ENCODE measurements around the gene OTOGL.

DNA sequence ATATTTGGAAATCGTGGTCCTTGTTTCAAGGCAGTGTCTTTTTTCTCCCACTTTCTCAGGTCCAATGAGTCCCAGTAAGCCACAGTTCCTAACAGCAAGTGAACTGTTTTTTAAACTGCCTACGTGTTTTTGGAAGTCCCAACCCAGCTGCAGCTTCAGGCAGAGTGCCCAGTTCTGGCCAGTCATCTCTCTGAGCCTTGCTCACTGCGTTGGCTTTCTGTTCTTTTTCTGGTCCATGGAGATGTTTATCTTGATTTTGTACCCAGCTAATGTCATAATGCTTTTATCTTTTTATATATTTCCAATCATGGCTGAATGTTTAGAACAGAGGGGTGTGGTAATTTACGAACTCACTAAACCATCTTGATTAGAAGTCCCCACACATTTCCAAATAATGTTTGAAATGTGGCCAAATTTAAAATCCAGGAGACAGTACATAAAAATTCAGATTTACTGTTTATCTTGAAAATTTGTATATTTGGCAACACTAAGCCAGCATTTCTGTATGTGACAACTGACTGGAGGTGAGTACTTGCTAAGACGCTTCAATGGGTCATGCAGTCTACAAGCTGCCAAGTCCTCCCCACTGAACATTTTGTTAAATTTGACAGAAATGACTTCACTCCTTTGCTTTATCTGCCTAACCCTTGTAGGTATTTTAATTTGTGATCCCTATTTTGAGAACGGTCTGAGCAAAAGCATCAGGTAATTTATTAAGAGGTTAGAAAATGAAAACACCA, 46.1 kb upstream of the OTOGL start:
- TF ChIP-seq POLR2A (IDR thresholded peaks at IDR 0.05) (no peak), CTCF (IDR thresholded peaks at IDR 0.05) (no peak)

Measured in adrenal gland (tissue), 5 donors.